Peyer's patch (tissue), 4 donors: Measurements from ENCODE around the gene GRK6. TPM values are rescaled to one million over a fixed set of nuclear protein-coding genes. Genes with fewer than 3 reads are reported as not detected.

Experiments used
- DNase-seq, 3 donors: peaks; one replicate each; pipeline ENCODE4 v3.0.0-alpha.2; 2017 to 2019
- H3K27ac ChIP-seq, 4 donors: fragments of 200-600 bp; sonication (generic); one replicate each; pipeline ENCODE4 v1.5.1; 2016 to 2019
- H3K27me3 ChIP-seq, 2 donors: fragments of 200-600 bp; sonication (generic); one replicate each; pipeline ENCODE4 v1.5.1; 2019
- H3K36me3 ChIP-seq, 3 donors: fragments of 200-600 bp; sonication (generic); one replicate each; pipeline ENCODE4 v1.5.1; 2016 to 2019
- H3K4me1 ChIP-seq, 4 donors: fragments of 200-600 bp; sonication (generic); one replicate each; pipeline ENCODE4 v1.5.1; 2016 to 2019
- H3K4me3 ChIP-seq, 4 donors: fragments of 200-600 bp; sonication (generic); 1 replicate in 3 of 4; 2 replicates in 1 of 4; pipeline ENCODE4 v1.5.1; 2016 to 2019; ENCODE audit warnings: mild to moderate bottlenecking in 1 of 4
- H3K9me3 ChIP-seq, 4 donors: fragments of 200-600 bp; sonication (generic); one replicate each; pipeline ENCODE4 v1.5.1; 2016 to 2019; ENCODE audit warnings: mild to moderate bottlenecking in 1 of 4
- POLR2A ChIP-seq, 2 donors: fragments of 450-650 bp; IDR thresholded peaks; one replicate each; pipeline ENCODE4 v1.5.1; 2017; ENCODE audit warnings: antibody characterized with exemption in 2 of 2, mild to moderate bottlenecking in 2 of 2, moderate library complexity in 2 of 2
- total RNA-seq, 4 donors: library from RNA; depleted of rRNA; stranded (reverse); fragments of >200 nt; gene quantifications; one replicate each; pipeline ENCODE4 v1.1.0, GENCODE V29; 2016
- TF ChIP-seq, protein P1 (sequence below), 6 experiments: fragments of 450-650 bp in 4 of 6; fragments of 200-600 bp in 2 of 6; sonication (generic) in 1 of 6; IDR thresholded peaks; one replicate each; pipeline ENCODE4 v1.5.1; 2017 to 2019; ENCODE audit warnings: antibody characterized with exemption in 6 of 6, mild to moderate bottlenecking in 3 of 6, moderate library complexity in 1 of 6

The GRK6 gene
- total RNA-seq: 100 to 1,000 TPM in 1 of 4 donors, 10 to 100 TPM in 3; 36.2 to 140 (median 40.7) TPM

GRCh38 chr5:177426566-177427210, at the start of gene GRK6:
Gene GRK6 (plus strand): TSS chr5:177426676. CDS start chr5:177426846, 170 bp downstream.
- peak; percentile 75 to 87 (median 76) for DNase-seq
- Histone ChIP-seq H3K4me1 (peaks cover 0 to 44% (median 36%) of the 10 kb centered on the region in 4 donors), H3K4me3 (peak within 1 kb of the TSS; percentile 74 to 93 (median 90)), H3K27ac (peak within 1 kb of the TSS; percentile 92 to 98 (median 94)), H3K9me3 (no peaks in the 10 kb centered on the region), H3K27me3 (no peaks in the 10 kb centered on the region), H3K36me3 (peaks cover 0 to 15% (median 0%) of the 10 kb centered on the region in 3 donors)
- peak in 1 of 2 donors; percentile 89 for TF ChIP-seq POLR2A (IDR thresholded peaks at IDR 0.05)
- TF ChIP-seq, protein P1, sequence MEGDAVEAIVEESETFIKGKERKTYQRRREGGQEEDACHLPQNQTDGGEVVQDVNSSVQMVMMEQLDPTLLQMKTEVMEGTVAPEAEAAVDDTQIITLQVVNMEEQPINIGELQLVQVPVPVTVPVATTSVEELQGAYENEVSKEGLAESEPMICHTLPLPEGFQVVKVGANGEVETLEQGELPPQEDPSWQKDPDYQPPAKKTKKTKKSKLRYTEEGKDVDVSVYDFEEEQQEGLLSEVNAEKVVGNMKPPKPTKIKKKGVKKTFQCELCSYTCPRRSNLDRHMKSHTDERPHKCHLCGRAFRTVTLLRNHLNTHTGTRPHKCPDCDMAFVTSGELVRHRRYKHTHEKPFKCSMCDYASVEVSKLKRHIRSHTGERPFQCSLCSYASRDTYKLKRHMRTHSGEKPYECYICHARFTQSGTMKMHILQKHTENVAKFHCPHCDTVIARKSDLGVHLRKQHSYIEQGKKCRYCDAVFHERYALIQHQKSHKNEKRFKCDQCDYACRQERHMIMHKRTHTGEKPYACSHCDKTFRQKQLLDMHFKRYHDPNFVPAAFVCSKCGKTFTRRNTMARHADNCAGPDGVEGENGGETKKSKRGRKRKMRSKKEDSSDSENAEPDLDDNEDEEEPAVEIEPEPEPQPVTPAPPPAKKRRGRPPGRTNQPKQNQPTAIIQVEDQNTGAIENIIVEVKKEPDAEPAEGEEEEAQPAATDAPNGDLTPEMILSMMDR (IDR thresholded peaks at IDR 0.05): peak in 1 of 6 experiments; percentile 4

DNA sequence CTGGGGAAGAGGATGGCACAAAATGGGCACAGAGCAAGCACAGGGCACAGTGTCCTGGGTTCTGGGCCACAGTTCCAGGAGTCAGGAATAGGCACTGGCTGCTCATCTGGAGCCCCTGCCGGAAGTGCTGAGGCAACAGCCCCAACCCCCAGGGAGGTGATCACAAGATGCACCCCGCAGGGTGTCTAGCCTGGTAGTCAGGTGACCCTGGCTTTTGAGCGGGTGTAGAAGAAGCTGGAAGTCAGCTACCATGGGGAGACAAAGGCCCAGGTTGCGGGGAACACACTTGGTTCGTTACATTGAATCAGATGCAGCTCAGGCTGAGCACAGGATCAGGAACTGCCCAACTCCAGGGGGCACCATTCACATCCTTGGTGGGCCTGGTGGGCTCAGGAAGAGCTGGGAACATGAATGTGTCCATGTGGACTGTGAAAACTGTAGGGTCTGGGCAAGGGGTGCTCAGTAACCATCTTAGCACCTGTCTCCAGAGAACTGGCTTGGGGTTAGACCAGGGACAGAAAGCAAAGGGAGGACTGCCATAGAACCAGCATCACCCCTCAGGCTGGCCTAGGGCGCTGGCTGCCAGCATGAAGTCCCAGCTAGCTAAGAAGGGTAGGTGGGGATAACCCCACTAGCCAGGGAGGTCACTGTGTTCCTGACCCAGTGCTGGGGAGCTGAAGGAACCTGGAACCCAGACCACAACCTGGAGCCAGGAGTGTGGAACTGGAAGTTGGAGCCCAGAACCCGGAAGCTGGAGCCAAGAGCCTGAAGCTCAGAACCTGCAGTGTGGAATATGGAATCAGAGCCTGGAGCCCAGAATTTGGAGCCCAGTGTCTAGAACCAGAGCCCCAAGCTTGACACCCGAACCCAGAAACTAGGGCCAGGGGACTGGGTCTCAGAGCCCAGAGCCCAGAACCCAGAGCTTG, 48.4 kb upstream of the GRK6 start:
- TF ChIP-seq, protein P1 (IDR thresholded peaks at IDR 0.05): no peak
- no peak for TF ChIP-seq POLR2A (IDR thresholded peaks at IDR 0.05)

GRCh38 chr5:177378884-177379883, 47.3 kb upstream of the GRK6 start:
- Histone ChIP-seq H3K4me3 (no peak overlapping the region), H3K36me3 (no peaks in the 10 kb centered on the region), H3K9me3 (no peaks in the 10 kb centered on the region), H3K27me3 (no peaks in the 10 kb centered on the region), H3K4me1 (no peaks in the 10 kb centered on the region), H3K27ac (no peak overlapping the region)
- TF ChIP-seq, protein P1 (IDR thresholded peaks at IDR 0.05): no peak
- TF ChIP-seq POLR2A (IDR thresholded peaks at IDR 0.05): no peak
- no peak for DNase-seq

More for the DNA sequence above, 48.4 kb upstream of the GRK6 start:
- H3K36me3 ChIP-seq: no peaks in the 10 kb centered on the region
- peaks cover 0 to 6% (median 0%) of the 10 kb centered on the region in 4 donors for H3K4me1 ChIP-seq
- H3K27ac ChIP-seq: no peak overlapping the region
- no peaks in the 10 kb centered on the region for H3K9me3 ChIP-seq
- no peak overlapping the region for H3K4me3 ChIP-seq
- DNase-seq: no peak
- H3K27me3 ChIP-seq: no peaks in the 10 kb centered on the region

DNA sequence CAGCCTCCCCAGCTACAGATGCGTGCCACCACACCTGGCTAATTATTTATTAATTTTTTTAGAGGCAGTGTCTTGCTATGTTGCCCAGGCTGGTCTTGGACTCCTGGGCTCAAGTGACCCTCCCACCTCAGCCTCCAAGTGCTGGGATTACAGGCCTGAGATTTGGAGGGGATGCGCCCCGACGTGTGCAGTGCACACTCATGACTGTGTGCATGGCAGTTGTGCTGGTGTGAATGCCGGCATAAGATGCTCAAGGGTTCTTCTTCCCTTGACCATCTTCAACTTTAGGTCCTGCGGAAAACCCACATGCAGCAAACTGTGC, 45.7 kb upstream of the GRK6 start:
- no peak for TF ChIP-seq POLR2A (IDR thresholded peaks at IDR 0.05)
- TF ChIP-seq, protein P1 (IDR thresholded peaks at IDR 0.05): no peak
- no peak for DNase-seq
- Histone ChIP-seq H3K36me3 (no peaks in the 10 kb centered on the region), H3K9me3 (no peaks in the 10 kb centered on the region), H3K27ac (no peak overlapping the region), H3K4me3 (no peak overlapping the region), H3K27me3 (no peaks in the 10 kb centered on the region), H3K4me1 (no peaks in the 10 kb centered on the region)
